Measurements from ENCODE around the gene APIP. TPM values are rescaled to one million over a fixed set of nuclear protein-coding genes. Genes with fewer than 3 reads are reported as not detected.

Gene APIP
- total RNA-seq, 1 experiment from 2014 or later, result 42.6 TPM

DNA sequence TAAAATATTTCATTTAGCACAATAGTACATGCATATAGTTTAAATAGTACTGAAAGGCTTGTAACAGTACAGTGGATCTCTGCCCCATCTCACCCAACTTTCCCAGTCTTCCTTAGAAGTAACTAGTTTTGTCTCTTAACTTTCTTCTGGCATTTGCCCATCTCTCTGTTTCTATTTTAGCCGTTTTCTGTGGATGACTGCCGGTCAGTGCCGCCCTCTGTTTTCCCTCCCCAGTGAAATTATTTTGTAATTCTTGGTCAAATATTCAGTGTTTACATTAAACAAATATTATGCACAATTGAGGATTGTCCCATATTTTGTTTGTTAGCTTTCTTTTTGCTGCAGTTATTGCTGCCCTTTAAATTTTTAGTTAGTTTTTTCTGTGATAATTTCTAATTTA lies 8.5 kb upstream of the APIP start:
- H3K9me3 ChIP-seq (ENCODE audit: control insufficient read depth, insufficient read depth, low read depth, low read length), result no peaks in the 10 kb centered on the region
- no peak for DNase-seq (ENCODE audit: low read depth, low spot score)
- intact Hi-C loops (cut with micrococcal nuclease; ENCODE audit: unreplicated experiment), result loop anchor here (5.0 kb wide), 3 partner anchors 218 to 563 kb away; no protein-coding TSS in a partner anchor
- H3K36me3 ChIP-seq (ENCODE audit: control insufficient read depth, insufficient read depth, low read length), result peaks cover 5% of the 10 kb centered on the region; the same call in 1 of the 2 replicates
- ChIA-PET POLR2A (interaction anchor here (0.6 to 0.7 kb wide), 3 partner anchors 212 to 1017 kb away, joined by 3 read pairs; partner anchors contain the start of gene CD44), CTCF (interaction anchor here (0.6 kb wide), 1 partner anchor 891 kb away, joined by 3 read pairs; no protein-coding TSS in a partner anchor)
- H3K4me1 ChIP-seq (ENCODE audit: control insufficient read depth, insufficient read depth, low read length), result peaks cover 72% of the 10 kb centered on the region
- peak overlapping the region; percentile 90 for H3K27ac ChIP-seq (ENCODE audit: low read length)
- H3K4me3 ChIP-seq (ENCODE audit: low read depth in 2 of 2, low read length in 2 of 2), result no peak overlapping the region
- in situ Hi-C loops (cut with HindIII; ENCODE audit: low pct_unique_long_range_greater_than_20kb, low sequenced_read_pairs), result loop anchor here (5.0 kb wide), 1 partner anchor 53 kb away; no protein-coding TSS in a partner anchor
- H3K27me3 ChIP-seq (ENCODE audit: control insufficient read depth, insufficient read depth, low read length), result no peaks in the 10 kb centered on the region
- no TSS peak for BruUV-seq (replicated peaks)
- ATAC-seq, result no peak
- TF ChIP-seq, protein P1, sequence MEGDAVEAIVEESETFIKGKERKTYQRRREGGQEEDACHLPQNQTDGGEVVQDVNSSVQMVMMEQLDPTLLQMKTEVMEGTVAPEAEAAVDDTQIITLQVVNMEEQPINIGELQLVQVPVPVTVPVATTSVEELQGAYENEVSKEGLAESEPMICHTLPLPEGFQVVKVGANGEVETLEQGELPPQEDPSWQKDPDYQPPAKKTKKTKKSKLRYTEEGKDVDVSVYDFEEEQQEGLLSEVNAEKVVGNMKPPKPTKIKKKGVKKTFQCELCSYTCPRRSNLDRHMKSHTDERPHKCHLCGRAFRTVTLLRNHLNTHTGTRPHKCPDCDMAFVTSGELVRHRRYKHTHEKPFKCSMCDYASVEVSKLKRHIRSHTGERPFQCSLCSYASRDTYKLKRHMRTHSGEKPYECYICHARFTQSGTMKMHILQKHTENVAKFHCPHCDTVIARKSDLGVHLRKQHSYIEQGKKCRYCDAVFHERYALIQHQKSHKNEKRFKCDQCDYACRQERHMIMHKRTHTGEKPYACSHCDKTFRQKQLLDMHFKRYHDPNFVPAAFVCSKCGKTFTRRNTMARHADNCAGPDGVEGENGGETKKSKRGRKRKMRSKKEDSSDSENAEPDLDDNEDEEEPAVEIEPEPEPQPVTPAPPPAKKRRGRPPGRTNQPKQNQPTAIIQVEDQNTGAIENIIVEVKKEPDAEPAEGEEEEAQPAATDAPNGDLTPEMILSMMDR (IDR thresholded peaks at IDR 0.05), result no peak
- TF ChIP-seq POLR2AphosphoS5 (IDR thresholded peaks at IDR 0.05; ENCODE audit: low read depth, low read length) (no peak), SIN3A (IDR thresholded peaks at IDR 0.05; ENCODE audit: borderline replicate concordance, insufficient read depth, low read depth, low read length) (no peak), TCF7L2 (IDR thresholded peaks at IDR 0.05; ENCODE audit: low read depth, low read length) (no peak)
- TF ChIP-seq, protein P2, sequence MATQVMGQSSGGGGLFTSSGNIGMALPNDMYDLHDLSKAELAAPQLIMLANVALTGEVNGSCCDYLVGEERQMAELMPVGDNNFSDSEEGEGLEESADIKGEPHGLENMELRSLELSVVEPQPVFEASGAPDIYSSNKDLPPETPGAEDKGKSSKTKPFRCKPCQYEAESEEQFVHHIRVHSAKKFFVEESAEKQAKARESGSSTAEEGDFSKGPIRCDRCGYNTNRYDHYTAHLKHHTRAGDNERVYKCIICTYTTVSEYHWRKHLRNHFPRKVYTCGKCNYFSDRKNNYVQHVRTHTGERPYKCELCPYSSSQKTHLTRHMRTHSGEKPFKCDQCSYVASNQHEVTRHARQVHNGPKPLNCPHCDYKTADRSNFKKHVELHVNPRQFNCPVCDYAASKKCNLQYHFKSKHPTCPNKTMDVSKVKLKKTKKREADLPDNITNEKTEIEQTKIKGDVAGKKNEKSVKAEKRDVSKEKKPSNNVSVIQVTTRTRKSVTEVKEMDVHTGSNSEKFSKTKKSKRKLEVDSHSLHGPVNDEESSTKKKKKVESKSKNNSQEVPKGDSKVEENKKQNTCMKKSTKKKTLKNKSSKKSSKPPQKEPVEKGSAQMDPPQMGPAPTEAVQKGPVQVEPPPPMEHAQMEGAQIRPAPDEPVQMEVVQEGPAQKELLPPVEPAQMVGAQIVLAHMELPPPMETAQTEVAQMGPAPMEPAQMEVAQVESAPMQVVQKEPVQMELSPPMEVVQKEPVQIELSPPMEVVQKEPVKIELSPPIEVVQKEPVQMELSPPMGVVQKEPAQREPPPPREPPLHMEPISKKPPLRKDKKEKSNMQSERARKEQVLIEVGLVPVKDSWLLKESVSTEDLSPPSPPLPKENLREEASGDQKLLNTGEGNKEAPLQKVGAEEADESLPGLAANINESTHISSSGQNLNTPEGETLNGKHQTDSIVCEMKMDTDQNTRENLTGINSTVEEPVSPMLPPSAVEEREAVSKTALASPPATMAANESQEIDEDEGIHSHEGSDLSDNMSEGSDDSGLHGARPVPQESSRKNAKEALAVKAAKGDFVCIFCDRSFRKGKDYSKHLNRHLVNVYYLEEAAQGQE (IDR thresholded peaks at IDR 0.05; ENCODE audit: insufficient read depth in 1 of 2, low read depth in 2 of 2, low read length in 1 of 2), result no peak

DNA sequence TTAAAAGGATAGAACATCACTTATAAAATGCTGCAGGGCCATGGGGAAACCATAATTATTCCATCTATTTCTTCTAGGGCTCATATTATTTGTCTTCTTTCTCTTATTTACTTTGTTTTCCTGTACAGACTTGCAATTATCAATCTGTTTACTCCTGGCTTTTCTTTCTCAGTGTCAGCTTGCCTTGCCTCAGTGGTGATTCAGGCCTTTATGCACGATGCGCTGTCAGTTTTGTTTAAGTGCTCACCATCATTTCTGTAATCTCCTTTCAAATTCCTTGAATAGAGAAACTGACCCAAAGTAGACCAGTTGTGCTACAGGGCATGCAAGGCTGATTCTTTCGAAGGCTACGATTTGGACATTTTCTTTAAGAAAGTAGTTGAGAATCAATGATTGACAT lies 5.0 kb upstream of the APIP start:
- intact Hi-C loops (cut with micrococcal nuclease; ENCODE audit: unreplicated experiment), result no loop called here
- in situ Hi-C loops (cut with HindIII; ENCODE audit: low pct_unique_long_range_greater_than_20kb, low sequenced_read_pairs), result no loop called here
- BruUV-seq (replicated peaks), result no TSS peak
- Histone ChIP-seq H3K4me1 (ENCODE audit: control insufficient read depth, insufficient read depth, low read length) (peaks cover 66% of the 10 kb centered on the region), H3K27ac (ENCODE audit: low read length) (peak overlapping the region; percentile 29; the same call in 1 of the 2 replicates), H3K4me3 (ENCODE audit: low read depth in 2 of 2, low read length in 2 of 2) (no peak overlapping the region), H3K9me3 (ENCODE audit: control insufficient read depth, insufficient read depth, low read depth, low read length) (no peaks in the 10 kb centered on the region), H3K27me3 (ENCODE audit: control insufficient read depth, insufficient read depth, low read length) (no peaks in the 10 kb centered on the region), H3K36me3 (ENCODE audit: control insufficient read depth, insufficient read depth, low read length) (peaks cover 13% of the 10 kb centered on the region)
- no peak for TF ChIP-seq SIN3A (IDR thresholded peaks at IDR 0.05; ENCODE audit: borderline replicate concordance, insufficient read depth, low read depth, low read length)
- TF ChIP-seq, protein P2 (IDR thresholded peaks at IDR 0.05; ENCODE audit: insufficient read depth in 1 of 2, low read depth in 2 of 2, low read length in 1 of 2), result no peak
- DNase-seq (ENCODE audit: low read depth, low spot score) (no peak), ATAC-seq (no peak)
- ChIA-PET POLR2A (no interaction called here), CTCF (no interaction called here)
